GM18873 (cell line): Measurements from ENCODE around the gene FKRP.
"Not testable (repeated sequence)": the region's sequence is repeated elsewhere in the genome, so short reads cannot be mapped to it uniquely, and the experiment has no call there.

ENCODE experiments used
- ATAC-seq: cut with Tn5 transposase; IDR thresholded peaks from one replicate; pipeline ENCODE4 v1.9.1; 2021; ENCODE audit warnings: mild to moderate bottlenecking, moderate library complexity, moderate number of reproducible peaks; ENCODE audit not compliant: unreplicated experiment, low FRiP score

FKRP gene

GRCh38 chr19:46782355-46783019 lies 36.6 kb downstream of the FKRP start:
- ATAC-seq, result no peak

DNA sequence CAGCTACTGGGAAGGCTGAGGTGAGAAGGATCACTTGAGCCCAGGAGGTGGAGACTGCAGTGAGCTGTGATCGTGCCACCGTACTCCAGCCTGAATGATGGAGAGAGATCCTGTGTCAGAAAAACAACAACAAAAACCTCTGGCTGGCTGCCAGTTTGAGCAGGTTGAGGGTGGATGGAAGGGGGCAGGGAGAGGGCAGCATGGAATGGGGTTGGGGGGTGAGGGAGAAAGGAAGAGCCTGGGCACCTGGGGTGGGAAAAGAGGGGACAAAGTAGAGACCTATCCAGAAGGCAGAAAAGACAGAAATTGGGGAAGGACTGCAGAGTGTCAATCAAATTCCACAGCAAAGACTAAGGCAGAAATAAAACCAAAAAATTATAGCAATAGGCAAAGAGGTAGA lies 37.8 kb downstream of the FKRP start:
- no peak for ATAC-seq

DNA sequence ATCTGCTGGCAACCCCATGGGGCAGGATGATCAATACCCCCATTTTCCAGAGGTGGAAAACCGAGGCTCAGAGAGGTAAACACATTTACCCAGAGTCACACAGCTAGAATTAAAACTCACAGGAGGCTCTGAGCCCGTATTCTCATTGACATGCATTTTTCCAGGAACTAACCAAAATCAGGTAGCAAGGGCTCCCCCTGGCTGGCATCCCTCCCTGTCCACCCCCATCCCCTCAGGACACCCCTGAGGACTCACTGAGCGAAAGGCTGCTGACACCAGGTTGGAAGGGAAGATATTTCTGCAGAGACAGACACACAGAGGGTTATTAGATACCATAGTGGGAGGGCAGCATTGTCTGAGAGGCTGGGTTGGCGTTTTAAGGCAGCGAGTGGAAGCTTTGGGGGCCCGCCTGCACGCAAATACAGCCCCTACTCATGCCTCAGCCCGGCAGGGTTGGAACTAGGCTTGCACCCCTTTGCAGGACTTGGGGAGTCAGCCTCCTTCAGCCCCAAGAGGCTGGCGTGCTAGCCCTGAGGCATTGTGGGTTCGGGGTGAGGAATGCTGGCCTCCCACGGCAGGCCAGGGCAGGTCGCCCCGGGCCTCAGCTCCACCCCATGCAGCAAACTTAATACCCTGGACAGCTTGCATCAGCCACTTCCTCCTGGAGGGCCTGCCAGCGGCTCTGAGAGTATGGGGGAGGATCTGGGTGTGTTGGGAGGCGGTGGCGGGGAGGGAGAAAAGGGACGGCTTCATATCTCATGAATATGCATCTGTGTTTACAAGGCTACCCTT lies 38.6 kb downstream of the FKRP start:
- no peak for ATAC-seq

GRCh38 chr19:46785054-46785979 lies 39.5 kb downstream of the FKRP start:
- ATAC-seq, result no peak

GRCh38 chr19:46785980-46786235 lies 40.1 kb downstream of the FKRP start:
- no peak for ATAC-seq

DNA sequence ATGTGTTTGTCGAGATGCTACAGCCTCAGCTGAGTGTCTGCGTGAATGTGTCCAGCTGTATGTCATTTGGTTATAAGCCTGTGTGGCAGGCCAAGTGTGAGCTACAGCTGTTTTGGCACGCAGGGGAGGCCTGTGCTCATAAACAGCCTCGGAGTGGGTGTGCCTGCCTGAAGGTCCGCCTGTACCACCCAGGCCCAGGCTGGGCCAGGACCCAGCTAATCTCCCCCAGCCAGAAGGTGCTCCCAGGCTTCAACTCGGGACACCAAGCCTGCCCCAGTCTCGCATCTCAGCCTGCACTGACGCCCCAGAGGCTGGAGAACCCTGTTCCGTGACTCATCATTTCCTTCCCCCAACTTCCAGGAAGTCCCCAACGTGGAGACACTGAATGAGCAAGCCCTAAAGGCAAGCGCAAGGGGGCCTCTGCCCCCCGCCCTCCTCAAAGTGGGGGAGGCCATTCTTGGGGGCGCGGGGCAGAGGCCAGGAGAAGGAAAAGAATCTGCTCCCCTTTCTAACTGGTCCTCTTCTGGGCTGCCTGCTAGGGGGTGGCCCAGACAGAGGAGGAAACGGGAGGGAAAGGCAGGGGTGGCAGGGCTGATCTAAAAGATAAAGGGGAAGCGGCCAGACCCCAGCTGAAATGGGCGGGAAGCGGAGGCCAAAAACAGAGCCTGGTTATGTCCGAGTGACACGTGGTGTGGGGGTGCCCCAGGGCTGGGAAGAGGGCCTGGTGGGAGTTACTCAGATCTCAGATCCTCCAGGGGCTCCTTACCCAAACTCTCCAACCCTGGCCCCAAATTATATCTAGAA lies 40.6 kb downstream of the FKRP start:
- ATAC-seq, result no peak

DNA sequence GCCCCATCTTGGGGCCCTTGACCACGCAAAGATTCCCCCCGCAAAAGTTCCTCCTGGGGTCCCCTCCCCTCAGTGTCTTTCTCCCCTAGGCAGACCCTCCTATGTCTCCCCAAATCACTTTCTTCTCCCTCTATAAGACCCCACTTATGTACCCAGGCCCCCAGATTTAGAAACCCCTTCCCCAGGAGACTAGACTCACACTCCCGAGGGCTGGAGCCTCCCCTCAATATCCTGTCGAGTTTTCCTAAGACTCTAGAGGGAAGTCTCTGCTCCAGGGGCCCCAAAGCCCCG lies 41.1 kb downstream of the FKRP start:
- ATAC-seq, result no peak

DNA sequence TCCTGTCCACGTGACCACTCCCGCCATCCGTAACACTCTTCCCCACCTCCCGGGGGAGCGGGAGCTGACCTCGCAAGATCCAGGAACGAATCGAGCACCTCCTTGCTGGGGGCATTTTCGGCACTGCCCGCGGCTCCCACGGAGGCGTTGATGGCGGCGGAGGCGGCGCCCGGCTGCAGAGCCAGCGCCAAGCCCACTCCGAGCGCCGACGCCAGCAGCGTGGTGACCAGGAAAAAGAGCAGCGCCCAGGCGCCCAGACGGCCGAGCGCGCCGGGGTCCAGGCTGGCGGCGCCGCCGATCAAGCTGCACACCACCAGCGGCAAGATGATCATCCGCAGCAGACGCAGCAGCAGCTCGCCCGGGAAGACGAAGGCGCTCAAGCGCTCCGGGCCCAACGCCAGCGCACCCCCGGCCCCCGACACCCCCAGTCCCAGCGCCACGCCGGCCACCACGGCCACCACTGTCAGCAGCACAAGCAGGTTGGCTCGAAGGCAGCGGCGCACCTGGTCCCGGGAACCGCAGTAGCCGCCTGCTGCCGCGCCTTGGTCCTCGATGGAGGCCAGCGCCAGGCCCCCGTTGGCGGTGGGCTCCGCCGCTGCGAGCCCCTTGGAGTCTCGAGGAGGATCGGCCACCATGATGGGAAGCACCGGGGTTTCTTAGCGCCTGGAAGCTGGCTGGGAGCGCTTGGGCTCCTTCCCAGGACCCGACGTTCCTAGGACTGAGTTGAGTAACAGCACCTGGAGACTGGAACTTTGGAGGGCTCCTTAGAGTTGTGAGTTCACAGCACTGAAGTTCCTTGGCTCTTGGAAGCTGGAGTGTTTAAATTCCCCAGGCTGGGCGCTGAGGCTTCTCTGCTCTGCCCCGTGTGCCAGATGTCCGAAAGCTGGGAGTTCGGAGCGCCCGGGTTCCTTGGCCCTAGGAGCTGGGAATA lies 41.7 kb downstream of the FKRP start:
- ATAC-seq, result no peak

- ATAC-seq, result peak; percentile 41
Observed at GRCh38 chr19:46788262-46788967, 42.6 kb downstream of the FKRP start, which contains the start of gene SLC1A5. SLC1A5 (minus strand) TSS chr19:46788594; CDS start chr19:46787965, 629 bp downstream.

- no peak for ATAC-seq
Observed at GRCh38 chr19:46788968-46789338, 43.1 kb downstream of the FKRP start.

- no peak for ATAC-seq
Observed at GRCh38 chr19:46789371-46789770, 43.5 kb downstream of the FKRP start.

GRCh38 chr19:46791944-46792343 lies 46.1 kb downstream of the FKRP start:
- ATAC-seq, result no peak

GRCh38 chr19:46797881-46798280 lies 52.0 kb downstream of the FKRP start:
- no peak for ATAC-seq

DNA sequence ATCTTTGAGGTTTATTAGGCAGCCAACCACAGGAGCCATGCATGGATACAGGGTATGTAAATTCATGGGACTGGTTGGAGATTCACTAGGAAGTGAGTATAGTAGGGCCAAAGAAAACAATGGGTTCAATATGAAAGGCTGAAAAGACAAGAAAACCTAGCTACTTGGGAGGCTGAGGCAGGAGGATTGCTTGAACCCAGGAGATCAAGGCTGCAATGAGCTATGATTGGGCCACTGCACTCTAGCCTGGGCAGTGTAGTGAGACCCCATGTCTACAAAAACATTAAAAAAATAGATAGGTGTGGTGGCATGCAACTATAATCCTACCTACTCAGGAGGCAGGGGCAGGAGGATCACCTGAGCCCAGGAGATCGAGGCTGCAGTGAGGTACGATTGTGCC lies 52.9 kb downstream of the FKRP start:
- ATAC-seq, result no peak

GRCh38 chr19:46802152-46802551 lies 56.3 kb downstream of the FKRP start:
- no peak for ATAC-seq

GRCh38 chr19:46803555-46803954 lies 57.7 kb downstream of the FKRP start:
- no peak for ATAC-seq

DNA sequence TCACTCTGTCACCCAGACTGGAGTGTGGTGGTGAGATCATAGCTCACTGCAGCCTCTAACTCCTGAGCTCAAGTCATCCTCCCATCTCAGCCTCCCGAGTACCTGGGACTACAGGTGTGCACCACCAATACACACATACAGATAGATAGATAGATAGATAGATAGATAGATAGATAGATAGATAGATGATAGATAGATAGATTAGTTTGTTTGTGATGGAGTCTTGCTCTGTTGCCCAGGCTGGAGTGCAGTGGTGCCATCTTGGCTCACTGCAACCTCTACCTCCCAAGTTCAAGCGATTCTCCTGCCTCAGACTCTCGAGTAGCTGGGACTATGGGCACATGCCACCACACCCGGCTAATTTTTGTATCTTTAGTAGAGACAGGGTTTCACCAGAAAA lies 58.6 kb downstream of the FKRP start:
- not testable (repeated sequence) for ATAC-seq

GRCh38 chr19:46806656-46807055 lies 60.8 kb downstream of the FKRP start:
- no peak for ATAC-seq
